Hematopoietic multipotent progenitor cell treated with erythropoietin and hydrocortisone succinate and interleukin-3 and kit ligand, for 6 days (in vitro differentiated cells): ENCODE results near the gene PRRC2B.
"Not testable (repeated sequence)": the region's sequence is repeated elsewhere in the genome, so short reads cannot be mapped to it uniquely, and the experiment has no call there.

Experiments
- DNase-seq: peaks from one replicate; pipeline ENCODE4 v3.0.0-alpha.2; 2015

Gene PRRC2B

DNA sequence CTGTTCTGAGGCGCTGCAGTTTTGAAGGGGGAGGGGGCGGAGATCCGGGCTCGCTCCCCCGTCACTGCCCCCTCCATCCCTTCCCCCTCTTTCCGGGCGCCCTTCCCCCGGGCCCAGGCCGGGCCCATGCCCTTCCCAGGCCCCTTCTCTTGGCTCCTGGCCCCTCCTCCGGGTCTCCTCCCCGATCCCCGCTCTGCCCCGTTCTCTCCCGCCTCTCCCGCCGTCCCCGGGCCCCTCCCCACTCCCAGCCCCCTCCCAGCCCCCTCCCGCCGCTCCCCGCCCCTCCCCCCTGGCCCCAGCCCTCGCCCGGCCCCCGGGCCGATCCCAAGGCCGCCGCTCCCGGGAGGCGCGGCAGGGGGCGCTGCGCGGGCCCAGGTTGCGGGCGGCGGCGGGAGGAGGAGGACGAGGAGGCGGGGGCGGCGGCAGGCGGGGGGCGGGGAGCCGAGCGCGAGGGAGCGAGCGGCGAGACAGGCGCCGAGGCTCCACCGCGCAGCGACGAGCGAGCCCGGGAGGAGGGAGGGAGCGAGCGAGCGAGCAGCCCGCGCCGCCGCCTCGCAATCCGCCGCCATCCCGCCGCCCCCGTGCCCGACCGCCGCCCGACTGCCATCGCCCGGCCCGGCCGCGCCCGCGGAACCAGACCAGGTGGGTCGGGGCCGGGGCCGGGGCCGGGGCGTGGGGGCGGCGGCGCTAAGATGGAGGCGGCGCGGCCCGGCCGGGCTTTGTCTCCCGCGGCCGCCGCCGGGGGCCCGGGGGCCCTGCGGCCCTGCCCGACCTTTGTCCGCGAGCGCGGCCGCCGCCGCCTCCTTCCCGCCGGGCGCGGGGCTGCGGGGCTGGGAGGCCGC is at the start of gene PRRC2B:
Gene PRRC2B, plus strand, starts transcription at position 465 of the 842 bp plus-strand sequence. CDS start 36,059 bp downstream, outside the sequence.
- DNase-seq, result peak; percentile 87

DNA sequence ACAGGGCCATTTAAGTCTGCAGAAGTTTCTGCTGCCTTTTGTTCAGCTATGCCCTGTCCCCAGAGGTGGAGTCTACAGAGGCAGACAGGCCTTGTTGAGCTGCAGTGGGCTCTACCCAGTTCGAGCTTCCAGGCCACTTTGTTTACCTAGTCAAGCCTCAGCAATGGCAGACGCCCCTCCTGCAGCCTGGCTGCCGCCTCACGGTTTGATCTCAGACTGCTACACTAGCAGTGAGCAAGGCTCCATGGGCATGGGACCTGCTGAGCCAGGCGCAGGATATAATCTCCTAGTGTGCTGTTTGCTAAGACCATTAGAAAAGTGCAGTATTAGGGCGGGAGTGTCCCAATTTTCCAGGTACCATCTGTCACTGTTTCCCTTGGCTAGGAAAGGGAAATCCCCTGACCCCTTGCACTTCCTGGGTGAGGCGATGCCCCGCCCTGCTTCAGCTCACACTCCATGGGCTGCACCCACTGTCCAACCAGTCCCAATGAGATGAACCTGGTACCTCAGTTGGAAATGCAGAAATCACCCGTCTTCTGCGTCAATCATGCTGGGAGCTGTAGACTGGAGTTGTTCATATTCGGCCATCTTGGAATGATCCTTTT is 48.9 kb upstream of the PRRC2B start:
- DNase-seq, result not testable (repeated sequence)

DNA sequence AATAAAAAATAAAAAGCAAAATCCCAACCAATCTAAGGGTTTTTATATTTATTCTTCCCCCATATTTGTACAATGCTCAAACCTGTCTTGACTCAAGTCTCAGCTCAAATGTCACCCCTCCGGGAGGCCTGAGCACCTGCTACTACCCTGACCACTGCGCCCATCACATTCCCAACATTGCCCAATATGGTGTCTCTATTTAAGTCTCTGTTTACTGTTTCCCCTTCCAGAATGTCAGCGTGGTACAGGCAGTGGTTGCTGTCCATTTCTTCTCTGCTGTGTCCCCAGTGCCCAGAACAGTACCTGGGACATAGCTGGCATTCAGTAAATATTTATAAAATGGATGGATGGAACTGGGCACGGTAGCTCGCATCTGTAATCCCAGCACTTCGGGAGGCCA is 47.3 kb upstream of the PRRC2B start:
- no peak for DNase-seq

DNA sequence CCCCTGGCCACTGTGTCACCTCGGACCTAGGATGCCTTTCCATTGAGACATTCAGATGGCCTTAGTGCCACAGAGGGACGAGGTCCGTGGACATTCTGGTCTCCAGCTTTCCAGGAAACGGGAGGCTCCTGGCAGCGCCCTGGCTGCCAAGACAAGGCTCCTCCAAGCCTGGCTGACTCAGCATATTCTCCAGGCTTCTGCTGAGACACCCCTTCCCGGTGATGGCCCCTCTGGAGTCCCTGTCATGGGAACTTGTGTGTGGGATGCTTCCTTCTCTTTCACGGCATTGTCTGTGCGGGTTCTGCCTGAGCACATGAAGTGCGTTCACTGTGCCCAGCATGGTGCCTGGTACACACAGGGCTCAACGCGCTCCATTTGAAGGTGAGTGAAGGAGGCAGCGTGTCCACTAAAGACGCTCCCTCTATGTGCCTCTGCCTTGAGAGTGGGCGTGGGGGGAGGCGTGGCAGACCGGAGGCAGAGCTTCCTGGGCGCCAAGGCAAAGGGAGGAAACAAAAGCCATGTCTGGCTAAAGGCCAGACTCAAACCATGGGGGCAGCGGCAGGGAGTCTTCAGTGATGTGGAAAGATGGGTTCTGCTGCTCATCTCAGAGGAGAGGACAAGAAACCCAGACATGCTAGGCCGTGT is 46.4 kb upstream of the PRRC2B start:
- DNase-seq, result peak; percentile 27

DNA sequence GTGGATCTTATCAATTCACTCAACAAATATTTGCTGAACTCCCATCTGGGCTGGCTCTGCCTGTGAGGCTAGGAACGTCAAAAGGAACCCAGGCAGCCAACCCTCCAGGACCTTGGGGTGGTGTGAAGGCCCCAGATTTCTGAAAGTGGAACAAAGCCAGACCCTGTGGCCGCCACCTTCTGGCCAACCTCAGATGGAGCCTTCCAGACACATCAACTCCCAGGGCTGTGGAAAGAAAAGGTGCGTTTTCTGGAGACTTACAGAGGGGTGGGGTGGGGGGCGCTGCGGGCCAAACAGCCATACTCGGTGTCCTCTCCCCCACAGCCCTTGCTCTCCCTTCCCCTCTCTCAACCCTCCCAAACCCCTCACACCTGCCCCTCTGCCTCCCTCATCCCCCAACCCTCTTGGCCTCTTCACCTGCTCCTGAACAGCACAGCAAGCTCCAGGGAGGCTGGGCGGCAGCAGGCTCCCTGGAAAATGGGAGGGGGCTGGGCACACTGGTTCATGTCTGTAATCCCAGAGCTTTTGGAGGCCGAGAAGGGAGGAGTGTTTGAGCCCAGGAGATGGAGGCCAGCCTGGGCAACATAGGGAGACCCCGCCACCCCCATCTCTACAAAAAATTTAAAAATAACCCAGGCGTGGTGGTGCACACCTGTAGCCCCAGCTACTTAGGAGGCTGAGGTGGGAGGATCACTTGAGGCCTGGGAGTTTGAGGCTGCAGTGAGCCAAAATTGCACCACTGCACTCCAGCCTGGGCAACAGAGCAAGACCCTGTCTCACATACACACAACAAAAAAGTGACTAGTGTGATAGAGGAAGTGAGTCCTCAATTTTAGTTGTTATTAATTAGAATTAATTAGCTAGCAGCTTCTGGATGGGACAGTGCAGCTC is 45.0 kb upstream of the PRRC2B start:
- no peak for DNase-seq

DNA sequence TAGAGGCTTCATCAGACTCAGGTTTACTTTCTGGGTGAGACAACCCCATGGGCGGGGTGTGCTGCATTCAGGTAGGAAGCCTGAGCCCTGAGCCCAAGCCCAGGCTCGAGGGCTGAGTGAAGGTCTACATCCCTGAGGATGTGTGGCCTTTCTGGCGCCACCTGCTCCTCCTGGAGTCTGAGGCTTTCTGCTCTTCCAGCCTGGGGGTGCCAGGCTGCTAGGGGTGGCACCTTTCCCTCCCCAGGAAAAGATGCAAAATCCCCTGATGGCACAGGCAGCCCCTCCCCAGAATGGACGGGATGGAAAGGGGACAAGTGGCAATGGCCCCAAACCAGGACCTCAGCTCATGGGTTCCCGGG is 44.4 kb upstream of the PRRC2B start:
- DNase-seq, result no peak

DNA sequence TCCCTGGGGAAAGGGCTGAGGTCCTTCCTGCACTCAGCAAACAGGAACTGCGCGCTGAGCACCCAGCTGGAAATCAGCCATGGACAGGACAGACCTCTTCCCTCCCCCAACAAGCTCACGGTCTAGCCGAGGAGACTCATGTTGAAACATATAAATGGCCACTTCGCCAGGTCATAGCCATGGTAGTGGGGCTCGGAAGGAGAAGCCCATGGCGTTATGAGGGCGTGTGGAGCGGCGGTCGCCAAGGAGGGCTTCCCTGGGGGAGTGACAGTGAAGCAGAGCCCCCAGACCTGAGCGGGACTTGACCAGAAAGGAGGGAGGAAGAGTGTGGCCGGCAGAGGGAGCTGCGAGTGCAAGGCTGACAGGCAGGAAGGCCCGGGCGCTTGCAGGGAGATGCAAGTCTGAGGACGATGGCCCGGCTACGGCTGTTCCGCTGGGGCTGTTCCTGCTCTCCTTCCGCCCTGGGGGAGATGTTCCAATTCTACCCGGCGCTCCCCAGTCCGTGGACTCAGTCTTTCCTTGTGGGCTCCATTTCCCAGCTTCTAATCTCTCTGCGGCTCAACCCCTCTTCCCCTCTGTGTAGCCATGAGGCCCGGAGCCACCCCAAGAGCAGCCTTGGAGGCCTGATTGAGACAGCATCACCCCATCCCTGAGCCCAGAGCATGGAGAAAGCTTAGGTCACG is 43.9 kb upstream of the PRRC2B start:
- DNase-seq, result peak; percentile 92

DNA sequence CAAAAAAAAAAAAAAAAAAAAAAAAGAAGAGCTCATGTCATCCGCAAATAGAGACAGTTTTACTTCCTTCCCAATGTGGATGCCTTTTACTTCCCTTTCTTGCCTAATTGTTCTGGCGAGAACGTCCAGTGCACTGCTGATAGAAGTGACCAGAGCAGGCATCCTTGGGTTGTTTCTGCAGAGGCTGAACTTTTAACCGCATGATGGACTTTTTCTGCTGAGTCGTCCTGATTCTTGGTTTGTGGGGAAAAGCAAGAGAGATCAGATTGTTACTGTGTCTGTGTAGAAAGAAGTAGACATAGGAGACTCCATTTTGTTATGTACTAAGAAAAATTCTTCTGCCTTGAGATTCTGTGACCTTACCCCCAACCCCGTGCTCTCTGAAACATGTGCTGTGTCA is 37.4 kb upstream of the PRRC2B start:
- DNase-seq, result peak; percentile 32

DNA sequence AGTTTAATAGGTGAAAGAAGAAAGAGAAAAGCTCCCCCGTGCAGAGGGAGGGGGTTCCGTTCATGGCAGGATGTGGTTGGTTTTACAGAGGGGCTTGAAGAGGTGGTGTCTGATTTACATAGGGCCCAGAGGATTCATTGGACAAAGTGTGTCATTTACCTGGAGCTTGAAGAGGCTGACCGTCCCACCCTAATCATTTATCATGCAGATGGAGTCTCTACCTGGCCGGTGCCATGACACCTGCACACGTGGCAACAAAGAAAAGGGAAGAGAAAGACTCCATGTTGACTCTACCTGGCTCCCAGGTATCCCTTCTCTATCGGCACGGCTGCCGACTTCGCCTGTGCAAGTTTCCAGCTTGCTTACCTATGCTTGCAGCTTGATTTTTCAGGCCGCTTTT is 35.3 kb upstream of the PRRC2B start:
- DNase-seq, result no peak

DNA sequence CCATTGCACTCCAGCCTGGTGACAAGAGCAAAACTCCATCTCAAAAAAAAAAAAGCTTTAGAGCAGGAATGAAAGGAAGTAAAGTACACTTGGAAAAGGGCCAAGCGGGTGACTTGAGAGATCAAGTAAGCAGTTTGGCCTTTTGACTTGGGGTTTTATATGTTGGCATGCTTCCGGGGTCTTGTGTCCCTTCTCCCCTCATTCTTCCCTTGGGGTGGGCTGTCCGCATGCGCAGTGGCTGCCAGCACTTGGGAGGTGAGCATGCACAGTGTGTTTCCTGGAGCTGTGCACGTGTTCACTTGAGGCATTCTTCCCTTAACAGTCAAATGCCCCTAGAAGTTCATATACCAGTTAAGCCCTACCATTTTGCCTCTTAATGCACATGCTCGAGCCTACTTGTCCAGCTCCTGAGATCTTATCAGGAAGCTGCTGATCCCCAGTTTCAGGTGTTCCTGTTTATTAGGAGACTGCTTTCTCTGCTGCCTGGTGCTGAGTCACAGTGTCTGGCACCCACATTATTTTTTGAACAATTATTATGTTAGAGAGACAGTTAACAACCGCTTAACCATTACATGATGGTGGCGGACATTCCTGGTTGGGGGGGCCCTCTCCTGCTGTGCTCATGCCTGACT is 32.6 kb upstream of the PRRC2B start:
- peak; percentile 68 for DNase-seq

DNA sequence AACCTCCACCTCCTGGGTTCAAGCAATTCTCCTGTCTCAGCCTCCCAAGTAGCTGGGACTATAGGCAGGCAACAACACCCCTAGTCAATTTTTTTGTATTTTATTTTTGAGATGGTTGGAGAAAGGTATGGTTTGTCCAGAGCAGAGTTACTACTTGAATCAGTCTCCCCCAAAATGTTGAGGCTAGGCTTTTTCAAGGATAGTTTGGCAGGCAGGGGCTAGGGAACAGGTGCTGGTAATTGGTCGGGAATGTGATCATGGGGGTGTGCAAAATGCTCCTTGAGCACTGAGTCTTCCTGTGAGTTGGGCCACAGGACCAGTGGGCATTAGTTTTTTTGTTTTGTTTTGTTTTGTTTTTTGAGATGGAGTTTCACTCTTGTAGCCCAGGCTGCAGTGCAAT is 28.3 kb upstream of the PRRC2B start:
- DNase-seq, result no peak

DNA sequence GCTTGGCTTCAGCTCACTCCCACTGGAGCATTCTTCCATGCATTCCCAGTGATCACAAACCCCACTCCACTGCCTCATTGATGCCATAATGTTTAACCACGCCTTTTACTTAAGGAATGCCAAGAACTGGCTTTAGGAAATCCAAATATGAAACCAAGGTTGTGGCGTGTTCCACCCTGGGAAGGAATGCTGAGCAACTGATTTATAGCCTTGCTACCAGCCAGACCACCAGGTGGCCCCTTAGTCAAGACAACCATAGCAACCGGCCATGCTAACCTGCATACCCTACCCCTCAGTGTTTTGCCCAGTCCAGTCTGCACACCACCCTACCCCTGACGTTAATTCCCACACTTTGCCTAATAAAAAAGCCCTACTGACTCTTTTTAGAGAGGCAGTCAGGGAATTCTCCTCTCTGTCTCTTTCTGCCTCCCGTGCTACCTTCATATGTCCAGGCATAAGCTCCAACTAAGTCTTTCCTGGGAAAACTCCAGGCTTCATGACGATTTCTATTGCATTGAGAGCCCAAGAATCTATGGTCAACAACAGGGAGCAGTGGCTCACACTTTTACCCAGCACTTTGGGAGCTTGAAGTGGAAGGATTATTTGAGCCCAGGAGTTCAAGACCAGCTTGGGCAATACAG is 27.0 kb upstream of the PRRC2B start:
- DNase-seq, result peak; percentile 15

DNA sequence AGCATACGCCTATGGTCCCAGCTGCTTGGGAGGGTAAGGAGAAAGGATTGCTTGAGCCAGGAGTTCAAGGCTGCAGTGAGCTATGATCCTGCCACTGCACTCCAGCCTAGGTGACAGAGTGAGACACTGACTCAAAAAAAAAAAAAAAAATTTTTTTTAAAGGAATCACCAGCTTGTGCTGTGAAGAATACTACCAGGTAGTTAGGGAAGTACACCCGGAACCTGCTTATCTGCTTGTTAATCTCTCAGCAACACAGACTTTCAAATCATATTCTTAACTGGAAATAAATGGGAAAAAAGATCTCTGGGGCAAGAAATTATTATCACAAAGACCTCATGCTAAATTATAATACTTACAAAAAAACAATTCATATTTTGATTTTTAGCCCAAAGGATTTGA is 26.4 kb upstream of the PRRC2B start:
- no peak for DNase-seq

DNA sequence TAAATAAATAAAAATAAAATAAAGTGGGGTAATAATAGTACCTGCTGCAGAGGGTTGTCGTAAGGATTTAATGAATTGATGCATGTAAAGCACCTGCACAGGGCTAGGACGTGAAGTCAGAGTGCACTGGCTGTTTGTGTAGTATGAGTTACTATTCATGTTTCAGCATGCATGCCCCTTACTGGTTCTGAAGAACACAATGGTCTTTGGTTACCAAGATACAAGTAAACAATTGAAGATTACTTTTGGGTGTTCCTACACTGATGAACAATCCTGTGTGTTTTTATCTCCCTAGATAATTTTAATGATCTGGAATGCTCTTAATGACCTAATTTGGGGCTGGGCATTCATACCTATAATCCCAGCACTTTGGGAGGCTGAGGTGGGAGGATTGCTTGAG is 23.2 kb upstream of the PRRC2B start:
- no peak for DNase-seq

DNA sequence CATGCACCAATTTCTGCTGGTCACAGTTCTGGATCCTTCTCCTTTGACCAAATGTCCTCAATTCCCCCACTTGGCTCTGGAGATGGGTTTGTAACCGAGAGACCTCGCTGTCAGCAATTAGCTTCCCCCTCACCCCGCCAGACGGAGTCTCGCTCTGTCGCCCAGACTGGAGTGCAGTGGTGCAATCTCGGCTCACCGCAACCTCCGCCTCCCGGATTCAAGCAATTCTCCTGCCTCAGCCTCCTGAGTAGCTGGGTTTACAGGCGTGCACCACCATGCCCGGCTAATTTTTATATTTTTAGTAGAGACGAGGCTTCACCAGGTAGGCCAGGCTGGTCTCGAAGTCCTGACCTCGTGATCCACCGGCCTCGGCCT is 21.3 kb upstream of the PRRC2B start:
- not testable (repeated sequence) for DNase-seq

DNA sequence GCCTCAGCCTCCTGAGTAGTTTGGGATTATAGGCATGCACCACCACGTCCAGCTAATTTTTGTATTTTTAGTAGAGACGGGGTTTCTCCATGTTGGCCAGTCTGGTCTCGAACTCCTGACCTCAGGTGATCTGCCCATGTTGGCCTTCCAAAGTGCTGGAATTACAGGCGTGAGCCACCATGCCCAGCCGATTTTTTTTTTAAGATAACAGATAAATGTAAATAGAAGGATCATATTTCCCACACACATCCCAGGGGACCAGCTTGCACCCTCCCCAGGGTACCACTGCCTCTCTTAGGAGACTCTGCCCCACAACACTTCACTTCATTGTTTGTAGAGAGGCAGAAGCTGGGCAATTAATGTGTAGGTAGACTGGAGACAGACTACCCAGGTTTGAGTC is 19.2 kb upstream of the PRRC2B start:
- DNase-seq, result not testable (repeated sequence)

DNA sequence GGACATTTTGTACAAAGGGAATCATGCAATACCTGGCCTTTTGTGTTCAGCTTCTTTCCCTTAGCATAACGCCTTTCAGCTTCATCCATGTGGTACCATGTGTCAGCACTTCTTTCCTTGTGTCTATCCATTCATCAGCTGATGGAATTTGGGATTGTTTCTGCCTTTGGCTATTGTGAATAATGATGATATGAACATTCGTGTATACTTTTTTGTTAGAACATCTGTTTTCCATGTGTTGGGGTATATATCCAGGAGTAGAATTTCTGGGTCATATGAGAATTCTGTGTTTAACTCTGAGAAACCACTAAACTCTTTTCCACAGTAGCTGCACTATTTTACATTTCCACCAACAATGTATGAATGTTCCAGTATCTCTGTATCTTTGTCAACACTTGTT is 14.8 kb upstream of the PRRC2B start:
- DNase-seq, result no peak

DNA sequence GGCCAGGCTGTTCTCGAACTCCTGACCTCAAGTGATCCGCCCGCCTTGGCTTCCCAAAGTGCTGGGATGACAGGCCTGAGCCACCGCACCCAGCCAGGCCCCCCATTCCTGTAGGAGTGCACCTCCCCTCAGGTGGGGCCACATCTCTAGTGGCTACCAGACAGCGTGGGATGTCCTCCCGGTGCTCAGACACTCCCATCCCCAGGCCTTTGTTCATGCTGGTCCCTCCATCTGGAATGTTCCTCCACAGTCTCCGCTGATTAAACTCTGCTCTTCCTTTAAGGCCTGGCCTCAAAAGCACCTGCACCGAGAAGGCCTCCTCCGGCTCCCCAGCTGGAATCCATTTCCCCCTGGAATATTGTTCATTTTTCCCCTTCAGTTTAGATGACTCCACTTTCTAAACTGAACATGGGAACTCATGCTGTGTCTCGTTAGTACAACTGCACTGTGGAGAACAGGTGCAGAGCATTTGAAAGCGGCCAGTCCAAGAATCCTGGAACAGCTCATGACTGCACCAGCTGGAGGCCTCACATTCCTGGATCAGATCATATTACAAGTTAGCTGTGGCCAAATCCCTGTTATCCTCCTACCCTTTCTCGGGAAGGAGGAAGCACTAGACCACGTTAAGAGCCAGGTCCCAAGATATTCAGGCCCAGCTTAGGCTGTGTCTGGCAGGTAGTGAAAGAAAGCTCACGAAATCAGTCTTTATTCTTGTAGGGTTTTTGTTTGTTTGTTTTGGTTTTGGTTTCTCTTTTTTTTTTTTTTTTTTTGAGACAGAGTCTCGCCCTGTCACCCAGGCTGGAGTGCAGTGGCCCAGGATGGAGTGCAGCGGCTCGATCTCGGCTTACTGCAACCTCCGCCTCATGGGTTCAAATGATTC is 10.8 kb upstream of the PRRC2B start:
- no peak for DNase-seq

DNA sequence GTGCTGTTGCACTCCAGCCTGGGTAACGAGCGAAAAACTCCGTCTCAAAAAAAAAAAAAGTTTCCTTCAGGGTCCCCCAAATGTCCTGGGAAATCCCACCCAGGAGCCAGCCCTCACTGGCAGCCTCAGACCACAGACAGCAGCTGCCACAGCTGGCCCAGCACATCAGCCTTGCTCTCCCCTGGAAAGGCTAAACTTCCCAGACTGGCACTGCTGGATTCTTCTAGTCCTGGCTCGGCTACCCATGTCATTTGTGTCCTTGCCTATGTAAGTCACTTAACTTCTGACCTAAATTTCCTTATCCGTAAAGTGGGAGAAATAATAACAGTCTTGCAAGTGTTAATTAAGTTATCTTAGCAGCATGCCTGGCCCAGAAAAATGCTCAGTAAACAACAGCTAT is 8.6 kb upstream of the PRRC2B start:
- DNase-seq, result no peak

DNA sequence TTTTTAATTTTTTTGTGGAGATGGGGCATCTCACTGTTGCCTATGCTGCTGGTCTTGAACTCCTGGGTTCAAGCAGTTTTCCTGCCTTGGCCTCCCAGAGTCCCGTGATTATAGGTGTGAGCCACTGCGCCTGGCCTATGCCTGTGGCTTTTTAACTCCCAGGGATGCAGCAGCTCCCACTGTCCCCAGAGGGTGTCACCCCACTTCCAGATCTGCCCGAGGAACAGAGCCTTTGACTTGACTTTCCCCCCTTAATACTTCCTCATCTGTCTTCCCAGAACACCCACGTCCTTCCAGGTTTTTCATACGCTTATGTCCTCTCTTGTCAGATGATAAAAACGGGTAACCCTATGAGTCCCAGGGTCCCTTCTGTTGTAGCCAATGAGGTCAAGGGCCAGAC is 7.6 kb upstream of the PRRC2B start:
- no peak for DNase-seq

DNA sequence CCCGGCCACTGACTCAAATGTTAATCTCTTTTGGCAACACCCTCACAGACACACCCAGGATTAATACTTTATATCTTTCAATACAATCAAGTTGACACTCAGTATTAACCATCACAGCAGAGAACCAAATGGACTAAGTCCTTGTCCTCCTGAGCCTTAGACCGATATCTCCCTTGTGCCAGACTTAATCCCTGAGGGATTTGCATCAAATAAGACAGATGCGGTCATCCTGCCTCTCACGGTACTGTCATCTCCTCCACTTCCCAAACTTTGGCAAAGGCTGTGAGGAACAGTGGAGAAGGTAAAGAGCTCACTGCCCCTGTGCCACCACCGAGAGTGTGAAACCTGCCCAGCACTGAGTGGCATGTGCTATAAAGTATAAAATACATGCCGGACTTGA is 6.5 kb upstream of the PRRC2B start:
- no peak for DNase-seq
